Lower leg skin (tissue), 4 donors: ENCODE measurements around the gene GRIN1. TPM values are rescaled to one million over a fixed set of nuclear protein-coding genes. Genes with fewer than 3 reads are reported as not detected.

Source experiments
- DNase-seq, 2 donors: peaks; one replicate each; pipeline ENCODE4 v3.0.0-alpha.2; 2019; ENCODE audit warnings: low spot score in 2 of 2
- H3K4me3 ChIP-seq: fragments of 200-600 bp; sonication (generic); 2 replicates; pipeline ENCODE4 v1.5.1; 2017; ENCODE audit warnings: mild to moderate bottlenecking, low read depth; ENCODE audit not compliant: poor library complexity, severe bottlenecking
- CTCF ChIP-seq, 3 donors: fragments of 450-650 bp; IDR thresholded peaks; one replicate each; pipeline ENCODE4 v1.5.1; 2016; ENCODE audit warnings: antibody characterized with exemption in 3 of 3, mild to moderate bottlenecking in 3 of 3, moderate library complexity in 2 of 3
- POLR2A ChIP-seq, 2 donors: fragments of 450-650 bp; IDR thresholded peaks; one replicate each; pipeline ENCODE4 v1.6.1; 2016 to 2017; ENCODE audit warnings: antibody characterized with exemption in 2 of 2, mild to moderate bottlenecking in 1 of 2, moderate library complexity in 1 of 2
- WGBS, 2 donors: methylation state at CpG; one replicate each; pipeline ENCODE4 v1.1.5; 2018; 5-methylcytosine and 5-hydroxymethylcytosine counted together
- intact Hi-C: fragments of 100-400 bp; cut with DNase I; formaldehyde crosslinking; loops from one replicate; pipeline ENCODE4 v1.15.0; 2023; ENCODE audit warnings: low total_unique reads
- total RNA-seq, 4 donors: library from RNA; depleted of rRNA; stranded (reverse); fragments of >200 nt; gene quantifications; one replicate each; pipeline ENCODE4 v1.1.0, GENCODE V29; 2016

Gene GRIN1
- total RNA-seq, 4 donors from 2014 or later = 0.10 to 2.4 (median 0.49) TPM; not detected in 1

- no peak for TF ChIP-seq POLR2A (IDR thresholded peaks at IDR 0.05)
- TF ChIP-seq CTCF (IDR thresholded peaks at IDR 0.05) = no peak
- no peak for DNase-seq
- WGBS, 2 donors = 73 to 75% methylated on average over 24 of the region's 24 CpGs
- intact Hi-C loops = no loop called here
- H3K4me3 ChIP-seq = no peak overlapping the region
Measured at GRCh38 chr9:137141976-137142936, 3.3 kb downstream of the GRIN1 start.

GRCh38 chr9:137143459-137143858 lies 4.5 kb downstream of the GRIN1 start:
- intact Hi-C loops = no loop called here
- TF ChIP-seq POLR2A (IDR thresholded peaks at IDR 0.05) (no peak), CTCF (IDR thresholded peaks at IDR 0.05) (no peak)
- DNase-seq = no peak
- 48 to 53% methylated on average over 4 of the region's 4 CpGs for WGBS, 2 donors
- H3K4me3 ChIP-seq = no peak overlapping the region

- no peak for DNase-seq
- intact Hi-C loops = no loop called here
- WGBS, 2 donors = 62 to 66% methylated on average over 23 to 36 of the region's 49 CpGs
- no peak overlapping the region for H3K4me3 ChIP-seq
- no peak for TF ChIP-seq POLR2A (IDR thresholded peaks at IDR 0.05)
- no peak for TF ChIP-seq CTCF (IDR thresholded peaks at IDR 0.05)
Measured at GRCh38 chr9:137145731-137146526, 7.0 kb downstream of the GRIN1 start.

GRCh38 chr9:137146527-137146918 lies 7.6 kb downstream of the GRIN1 start:
- WGBS, 2 donors = 72 to 75% methylated on average over 5 to 9 of the region's 9 CpGs
- DNase-seq = no peak
- H3K4me3 ChIP-seq = no peak overlapping the region
- TF ChIP-seq POLR2A (IDR thresholded peaks at IDR 0.05) (no peak), CTCF (IDR thresholded peaks at IDR 0.05) (no peak)
- intact Hi-C loops = no loop called here

- intact Hi-C loops = no loop called here
- TF ChIP-seq CTCF (IDR thresholded peaks at IDR 0.05) (no peak), POLR2A (IDR thresholded peaks at IDR 0.05) (no peak)
- H3K4me3 ChIP-seq = no peak overlapping the region
- DNase-seq = no peak
- WGBS, 2 donors = 77 to 79% methylated on average over 25 to 26 of the region's 26 CpGs
Measured at GRCh38 chr9:137147091-137147792, 8.3 kb downstream of the GRIN1 start.
